WTC11 (cell line): ENCODE measurements around the gene UPK3A. TPM values are rescaled to one million over a fixed set of nuclear protein-coding genes. Genes with fewer than 3 reads are reported as not detected.

ENCODE experiments used
- ATAC-seq: fragments of 200-7000 bp; cut with Tn5 transposase; 2 replicates; pipeline ENCODE4 v1.10.0; 2021; ENCODE audit warnings: mild to moderate bottlenecking, moderate library complexity
- CTCF ChIA-PET: fragments of 300-600 bp; sonication (Branson Sonifier 250); formaldehyde crosslinking; loops from one replicate; lab custom pipeline; 2021; ENCODE audit warnings: antibody characterized with exemption; lab: Charles Lee
- POLR2A ChIA-PET: fragments of 350-600 bp; sonication (Branson Sonifier 250); formaldehyde crosslinking; loops from one replicate; lab custom pipeline; 2021; ENCODE audit warnings: antibody characterized with exemption; lab: Charles Lee
- DNase-seq: peaks from one replicate; pipeline ENCODE4 v3.0.0; 2021; ENCODE audit warnings: low spot score
- H3K27ac Mint-ChIP-seq: 2 replicates; pipeline ENCODE4 v1.8.0; 2021; ENCODE audit warnings: mixed read lengths
- H3K27me3 Mint-ChIP-seq: 2 replicates; pipeline ENCODE4 v1.8.0; 2021; ENCODE audit warnings: low read depth, mild to moderate bottlenecking, moderate library complexity, mixed read lengths
- H3K36me3 Mint-ChIP-seq: 2 replicates; pipeline ENCODE4 v1.8.0; 2021; ENCODE audit warnings: mixed read lengths
- H3K4me1 Mint-ChIP-seq: 2 replicates; pipeline ENCODE4 v1.8.0; 2022; ENCODE audit warnings: mixed read lengths
- H3K4me3 Mint-ChIP-seq: 2 replicates; pipeline ENCODE4 v1.8.0; 2021; ENCODE audit warnings: mild to moderate bottlenecking, moderate library complexity, mixed read lengths
- H3K9me3 Mint-ChIP-seq: 2 replicates; pipeline ENCODE4 v1.8.0; 2021; ENCODE audit warnings: mixed read lengths
- CTCF ChIP-seq: fragments of 200-600 bp; IDR thresholded peaks from 2 replicates; pipeline ENCODE4 v1.8.0; 2022; ENCODE audit warnings: antibody characterized with exemption
- ESRRA ChIP-seq: sonication (generic); formaldehyde crosslinking; IDR thresholded peaks from 2 replicates; pipeline ENCODE4 v1.8.1; 2022; ENCODE audit warnings: mild to moderate bottlenecking, missing genetic modification reagents, borderline replicate concordance
- FOXJ3 ChIP-seq: sonication (generic); formaldehyde crosslinking; IDR thresholded peaks from 2 replicates; pipeline ENCODE4 v1.9.0; 2021; ENCODE audit warnings: missing genetic modification reagents, mild to moderate bottlenecking, borderline replicate concordance
- FOXP4 ChIP-seq: sonication (generic); formaldehyde crosslinking; IDR thresholded peaks from 2 replicates; pipeline ENCODE4 v1.8.0; 2022; ENCODE audit warnings: mild to moderate bottlenecking, missing genetic modification reagents
- JUN ChIP-seq: sonication (generic); formaldehyde crosslinking; IDR thresholded peaks from 2 replicates; pipeline ENCODE4 v1.8.0; 2023; ENCODE audit warnings: mild to moderate bottlenecking, missing genetic modification reagents
- MXD4 ChIP-seq: fragments of 250-450 bp; sonication (Bioruptor Pico); IDR thresholded peaks from 2 replicates; pipeline ENCODE4 v1.8.0; 2021; ENCODE audit warnings: mild to moderate bottlenecking, moderate library complexity, borderline replicate concordance
- NFE2L1 ChIP-seq: sonication (generic); formaldehyde crosslinking; IDR thresholded peaks from 2 replicates; pipeline ENCODE4 v1.8.1; 2023; ENCODE audit warnings: missing genetic modification reagents
- RELA ChIP-seq: sonication (generic); formaldehyde crosslinking; IDR thresholded peaks from 2 replicates; pipeline ENCODE4 v1.8.1; 2022; ENCODE audit warnings: missing genetic modification reagents, mild to moderate bottlenecking, borderline replicate concordance
- SMAD4 ChIP-seq: sonication (generic); formaldehyde crosslinking; IDR thresholded peaks from 2 replicates; pipeline ENCODE4 v1.8.0; 2022; ENCODE audit warnings: mild to moderate bottlenecking, missing genetic modification reagents
- USF1 ChIP-seq: sonication (generic); formaldehyde crosslinking; IDR thresholded peaks from 2 replicates; pipeline ENCODE4 v1.8.0; 2022; ENCODE audit warnings: mild to moderate bottlenecking, missing genetic modification reagents
- ZBTB43 ChIP-seq: sonication (generic); formaldehyde crosslinking; IDR thresholded peaks from 2 replicates; pipeline ENCODE4 v1.8.1; 2023; ENCODE audit warnings: mild to moderate bottlenecking, missing genetic modification reagents
- ZNF121 ChIP-seq: sonication (generic); formaldehyde crosslinking; IDR thresholded peaks from 2 replicates; pipeline ENCODE4 v1.8.0; 2023; ENCODE audit warnings: missing genetic modification reagents
- ZNF219 ChIP-seq: sonication (generic); formaldehyde crosslinking; IDR thresholded peaks from 2 replicates; pipeline ENCODE4 v1.8.0; 2023; ENCODE audit warnings: missing genetic modification reagents, mild to moderate bottlenecking, borderline replicate concordance
- ZNF263 ChIP-seq: sonication (generic); formaldehyde crosslinking; IDR thresholded peaks from 2 replicates; pipeline ENCODE4 v1.8.1; 2022; ENCODE audit warnings: low read depth, mild to moderate bottlenecking, moderate library complexity, missing genetic modification reagents
- ZNF425 ChIP-seq: fragments of 250-450 bp; sonication (Bioruptor Pico); conservative IDR thresholded peaks from 2 replicates; pipeline ENCODE4 v1.9.0; 2021; ENCODE audit warnings: mild to moderate bottlenecking
- ZNF671 ChIP-seq: fragments of 250-450 bp; sonication (Bioruptor Pico); IDR thresholded peaks from 2 replicates; pipeline ENCODE4 v1.8.0; 2021; ENCODE audit warnings: mild to moderate bottlenecking
- total RNA-seq: library from RNA; stranded (reverse); gene quantifications from 3 replicates; pipeline ENCODE4 v1.2.3, GENCODE V29; 2021

UPK3A gene
- total RNA-seq, 1 experiment from 2014 or later = 0.37 TPM

- CTCF ChIA-PET = interaction anchor here (1.0 to 2.1 kb wide), 8 partner anchors 17 to 689 kb away, joined by 3 to 6 read pairs (median 3); no protein-coding TSS in a partner anchor
- peak; percentile 78 for ATAC-seq
- peak; percentile 41 for DNase-seq
- Mint-ChIP-seq H3K27ac (peak overlapping the region; percentile 40), H3K4me3 (no peak overlapping the region), H3K4me1 (peaks cover 28% of the 10 kb centered on the region), H3K27me3 (no peaks in the 10 kb centered on the region), H3K9me3 (no peaks in the 10 kb centered on the region), H3K36me3 (peaks cover 4% of the 10 kb centered on the region)
- POLR2A ChIA-PET = interaction anchor here (0.5 to 0.6 kb wide), 2 partner anchors 44 to 311 kb away, joined by 3 to 4 read pairs; no protein-coding TSS in a partner anchor
- TF ChIP-seq RELA (CRISPR knock-in tag) (no peak), FOXJ3 (no peak), ZNF219 (CRISPR knock-in tag) (no peak), ZBTB43 (CRISPR knock-in tag) (no peak), ZNF671 (CRISPR knock-in tag) (no peak), ESRRA (CRISPR knock-in tag) (no peak), CTCF (no peak), JUN (CRISPR knock-in tag) (no peak), ZNF263 (CRISPR knock-in tag) (no peak)
Measured at GRCh38 chr22:45317551-45318167, 32.9 kb downstream of the UPK3A start.

GRCh38 chr22:45318168-45318557 lies 33.4 kb downstream of the UPK3A start:
- Mint-ChIP-seq H3K27ac (peak overlapping the region; percentile 40), H3K27me3 (no peaks in the 10 kb centered on the region), H3K9me3 (no peaks in the 10 kb centered on the region), H3K4me1 (peaks cover 23% of the 10 kb centered on the region), H3K36me3 (peaks cover 7% of the 10 kb centered on the region), H3K4me3 (no peak overlapping the region)
- TF ChIP-seq NFE2L1 (CRISPR knock-in tag) (no peak), FOXP4 (CRISPR knock-in tag) (no peak), MXD4 (CRISPR knock-in tag) (no peak), SMAD4 (CRISPR knock-in tag) (no peak), USF1 (CRISPR knock-in tag) (no peak), ZNF121 (CRISPR knock-in tag) (no peak), ZNF425 (no peak)
- no peak for DNase-seq
- CTCF ChIA-PET = interaction anchor here (1.0 to 2.1 kb wide), 9 partner anchors 17 to 688 kb away, joined by 3 to 6 read pairs (median 3); no protein-coding TSS in a partner anchor
- POLR2A ChIA-PET = interaction anchor here (0.6 kb wide), 1 partner anchor 312 kb away, joined by 3 read pairs; no protein-coding TSS in a partner anchor
- peak; percentile 63 for ATAC-seq
